Duodenal mucosa (tissue), 2 donors: ENCODE data around the gene MERTK.
"Not testable (repeated sequence)": the region's sequence is repeated elsewhere in the genome, so short reads cannot be mapped to it uniquely, and the experiment has no call there.

Experiments used
- H3K27ac ChIP-seq: one replicate; pipeline ENCODE4 v1.7.0; 2013; ENCODE audit warnings: low read depth, low read length
- H3K27me3 ChIP-seq, 2 donors: one replicate each; pipeline ENCODE4 v1.7.0; 2013; ENCODE audit warnings: low read length in 2 of 2, control low read depth in 1 of 2; ENCODE audit not compliant: insufficient read depth in 2 of 2, control insufficient read depth in 1 of 2
- H3K36me3 ChIP-seq, 2 donors: one replicate each; pipeline ENCODE4 v1.7.0; 2013; ENCODE audit warnings: low read length in 2 of 2, control low read depth in 1 of 2; ENCODE audit not compliant: insufficient read depth in 2 of 2, control insufficient read depth in 1 of 2
- H3K4me1 ChIP-seq, 2 donors: one replicate each; pipeline ENCODE4 v1.7.0; 2013; ENCODE audit warnings: low read length in 2 of 2, control low read depth in 1 of 2; ENCODE audit not compliant: insufficient read depth in 2 of 2, control insufficient read depth in 1 of 2
- H3K4me3 ChIP-seq, 2 donors: one replicate each; pipeline ENCODE4 v1.7.0; 2013; ENCODE audit warnings: low read length in 2 of 2, low read depth in 1 of 2
- H3K9ac ChIP-seq, 2 donors: one replicate each; pipeline ENCODE4 v1.7.0; 2013; ENCODE audit warnings: low read length in 2 of 2, low read depth in 1 of 2
- H3K9me3 ChIP-seq, 2 donors: one replicate each; pipeline ENCODE4 v1.7.0; 2013; ENCODE audit warnings: low read length in 2 of 2, control low read depth in 1 of 2; ENCODE audit not compliant: control insufficient read depth in 1 of 2

MERTK gene

DNA sequence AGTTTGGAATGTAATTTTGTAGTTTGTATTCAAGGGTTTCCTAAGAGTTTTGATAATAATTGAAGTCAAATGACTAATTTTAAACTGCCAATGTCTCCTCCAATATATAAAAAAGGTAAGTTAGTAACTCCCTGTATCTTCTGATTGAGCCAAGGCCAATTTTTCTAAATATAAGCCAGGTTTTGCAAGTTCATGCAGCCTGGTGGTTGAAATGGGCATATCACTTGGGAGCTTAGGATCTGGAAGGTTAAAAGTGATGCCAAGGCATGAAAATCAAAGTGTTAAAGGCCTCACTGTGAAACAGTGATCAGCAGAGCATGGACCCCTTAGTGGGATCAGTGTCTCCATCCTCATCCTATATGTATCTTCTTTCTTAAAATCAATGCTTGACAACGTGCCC is 60.5 kb downstream of the MERTK start:
- Histone ChIP-seq H3K9me3 (no peaks in the 10 kb centered on the region), H3K36me3 (peaks cover 0 to 2% of the 10 kb centered on the region in 2 donors), H3K4me1 (no peaks in the 10 kb centered on the region), H3K27ac (no peak overlapping the region), H3K4me3 (no peak overlapping the region), H3K9ac (no peak overlapping the region), H3K27me3 (no peaks in the 10 kb centered on the region)

DNA sequence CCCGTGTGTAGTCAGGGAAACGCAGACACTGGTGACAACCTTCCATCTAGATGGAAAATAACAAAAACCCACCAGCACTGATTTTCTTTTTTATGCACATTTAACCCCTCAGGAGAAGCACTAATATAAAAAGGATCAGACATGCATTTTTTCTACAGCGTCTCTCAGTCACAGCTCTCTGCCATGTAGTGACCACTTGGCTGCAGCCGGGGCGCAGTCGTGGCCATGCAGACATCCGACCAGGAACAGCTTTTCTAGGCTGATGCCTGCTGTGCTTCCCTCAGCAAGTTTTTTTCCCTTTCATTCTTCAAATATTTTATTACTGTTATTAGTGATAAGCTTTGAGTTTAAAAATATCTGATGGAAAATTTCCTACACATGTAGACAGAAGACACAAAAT is 63.3 kb downstream of the MERTK start:
- H3K4me3 ChIP-seq, result no peak overlapping the region
- H3K27ac ChIP-seq, result no peak overlapping the region
- no peaks in the 10 kb centered on the region for H3K4me1 ChIP-seq
- no peak overlapping the region for H3K9ac ChIP-seq
- peaks cover 0 to 2% of the 10 kb centered on the region in 2 donors for H3K36me3 ChIP-seq
- no peaks in the 10 kb centered on the region for H3K9me3 ChIP-seq
- no peaks in the 10 kb centered on the region for H3K27me3 ChIP-seq

DNA sequence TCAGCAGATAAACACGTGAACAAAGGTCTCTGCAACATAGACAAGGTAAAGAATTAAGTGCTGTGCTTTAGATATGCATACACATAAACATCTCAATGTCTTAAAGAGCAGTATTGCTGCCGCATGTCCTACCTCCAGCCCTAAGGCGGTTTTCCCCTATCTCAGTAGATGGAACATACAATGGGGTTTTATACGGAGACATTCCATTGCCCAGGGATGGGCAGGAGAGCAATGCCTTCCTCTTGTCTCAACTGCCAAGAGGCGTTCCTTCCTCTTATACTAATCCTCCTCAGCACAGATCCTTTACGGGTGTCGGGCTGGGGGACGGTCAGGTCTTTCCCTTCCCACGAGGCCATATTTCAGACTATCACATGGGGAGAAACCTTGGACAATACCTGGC is 64.7 kb downstream of the MERTK start:
- not testable (repeated sequence) for H3K9ac ChIP-seq, H3K4me1 ChIP-seq, H3K36me3 ChIP-seq, H3K27ac ChIP-seq, H3K9me3 ChIP-seq, H3K27me3 ChIP-seq, H3K4me3 ChIP-seq

GRCh38 chr2:111963508-111963907 is 65.1 kb downstream of the MERTK start:
- not testable (repeated sequence) for H3K27me3 ChIP-seq, H3K27ac ChIP-seq, H3K9ac ChIP-seq, H3K4me1 ChIP-seq, H3K4me3 ChIP-seq, H3K9me3 ChIP-seq
- peaks cover 0 to 11% of the 10 kb centered on the region in 2 donors for H3K36me3 ChIP-seq

DNA sequence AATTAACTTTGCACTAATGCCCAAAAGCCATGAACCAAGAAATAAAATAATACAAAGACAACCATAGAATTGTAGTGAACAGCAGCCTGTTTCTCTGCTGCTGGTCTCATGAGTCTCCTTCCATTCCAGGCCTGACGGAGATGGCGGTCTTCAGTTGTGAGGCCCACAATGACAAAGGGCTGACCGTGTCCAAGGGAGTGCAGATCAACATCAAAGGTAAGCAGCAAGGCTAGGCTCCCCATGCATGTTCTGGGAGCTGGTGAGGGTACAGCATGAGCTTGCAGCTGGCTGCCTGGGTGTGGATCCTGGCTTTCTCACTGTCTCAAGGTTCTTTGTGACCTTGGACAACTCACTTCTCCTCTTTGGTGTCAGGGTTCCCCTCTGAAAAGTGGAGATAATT is 66.7 kb downstream of the MERTK start:
- Histone ChIP-seq H3K4me1 (peaks cover 0 to 3% of the 10 kb centered on the region in 2 donors), H3K36me3 (peaks cover 0 to 17% of the 10 kb centered on the region in 2 donors), H3K4me3 (no peak overlapping the region), H3K27me3 (no peaks in the 10 kb centered on the region), H3K27ac (no peak overlapping the region), H3K9ac (no peak overlapping the region), H3K9me3 (no peaks in the 10 kb centered on the region)

DNA sequence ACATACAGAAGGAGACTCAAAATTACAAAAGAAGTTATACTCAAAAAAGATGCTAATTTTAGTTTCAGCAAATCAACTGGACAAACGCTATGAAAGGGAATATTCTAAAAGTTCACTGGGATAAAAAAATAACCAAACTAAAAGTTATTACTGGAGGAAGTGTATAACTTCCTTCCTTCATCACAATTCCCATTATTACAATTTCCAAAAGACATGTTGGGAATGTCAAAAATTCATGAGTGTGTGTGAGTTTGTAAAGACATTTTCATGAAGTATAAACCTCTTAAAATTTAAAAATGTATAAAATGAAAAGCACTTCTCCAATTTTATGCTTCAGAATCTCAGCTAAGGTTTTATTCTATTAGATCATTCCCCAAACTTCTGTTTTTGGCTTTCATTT is 67.8 kb downstream of the MERTK start:
- H3K27ac ChIP-seq, result no peak overlapping the region
- H3K9me3 ChIP-seq, result no peaks in the 10 kb centered on the region
- H3K36me3 ChIP-seq, result peaks cover 0 to 17% of the 10 kb centered on the region in 2 donors
- no peak overlapping the region for H3K9ac ChIP-seq
- H3K4me3 ChIP-seq, result no peak overlapping the region
- H3K4me1 ChIP-seq, result peaks cover 0 to 3% of the 10 kb centered on the region in 2 donors
- no peaks in the 10 kb centered on the region for H3K27me3 ChIP-seq

GRCh38 chr2:111967018-111967417 is 68.6 kb downstream of the MERTK start:
- Histone ChIP-seq H3K36me3 (peaks cover 0 to 17% of the 10 kb centered on the region in 2 donors), H3K4me3 (no peak overlapping the region), H3K4me1 (peaks cover 0 to 3% of the 10 kb centered on the region in 2 donors), H3K27me3 (no peaks in the 10 kb centered on the region), H3K27ac (no peak overlapping the region), H3K9ac (no peak overlapping the region), H3K9me3 (no peaks in the 10 kb centered on the region)

GRCh38 chr2:111970453-111970852 is 72.0 kb downstream of the MERTK start:
- Histone ChIP-seq H3K27me3 (no peaks in the 10 kb centered on the region), H3K36me3 (peaks cover 0 to 17% of the 10 kb centered on the region in 2 donors), H3K9me3 (no peaks in the 10 kb centered on the region), H3K27ac (no peak overlapping the region), H3K4me3 (no peak overlapping the region), H3K4me1 (peaks cover 17 to 18% of the 10 kb centered on the region in 2 donors), H3K9ac (no peak overlapping the region)

- Histone ChIP-seq H3K9ac (no peak overlapping the region), H3K27me3 (no peaks in the 10 kb centered on the region), H3K9me3 (peaks cover 0 to 7% of the 10 kb centered on the region in 2 donors), H3K27ac (no peak overlapping the region), H3K36me3 (peaks cover 0 to 8% of the 10 kb centered on the region in 2 donors), H3K4me3 (peak overlapping the region in 1 of 2 donors; percentile 32), H3K4me1 (peaks cover 15 to 17% of the 10 kb centered on the region in 2 donors)
Measured at GRCh38 chr2:111972955-111973565, 74.7 kb downstream of the MERTK start.

DNA sequence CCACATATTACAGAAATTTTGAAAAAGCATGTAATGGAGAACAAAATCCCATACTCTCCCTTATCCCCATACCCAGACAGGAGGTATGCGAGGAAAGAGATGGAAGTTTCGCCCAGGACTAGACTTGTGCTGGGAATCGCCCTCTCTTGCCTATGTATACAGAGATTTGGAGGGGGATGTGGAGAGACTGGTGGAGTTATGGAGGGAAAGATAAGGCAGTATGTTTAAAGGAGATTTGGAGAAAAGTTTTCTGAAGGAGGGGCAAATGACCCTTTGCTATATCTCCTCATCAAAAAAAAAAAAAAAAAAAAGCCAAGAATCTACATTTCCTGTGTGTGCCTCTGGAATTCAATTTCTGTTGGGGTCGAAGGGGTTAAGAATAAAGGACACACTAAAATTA is 75.3 kb downstream of the MERTK start:
- peaks cover 0 to 7% of the 10 kb centered on the region in 2 donors for H3K9me3 ChIP-seq
- H3K27ac ChIP-seq, result no peak overlapping the region
- H3K4me3 ChIP-seq, result peak overlapping the region in 1 of 2 donors; percentile 32
- no peak overlapping the region for H3K9ac ChIP-seq
- H3K4me1 ChIP-seq, result peaks cover 15 to 17% of the 10 kb centered on the region in 2 donors
- H3K36me3 ChIP-seq, result peaks cover 0 to 5% of the 10 kb centered on the region in 2 donors
- no peaks in the 10 kb centered on the region for H3K27me3 ChIP-seq
